ENCODE measurements around the gene TNIK. TPM values are rescaled to one million over a fixed set of nuclear protein-coding genes. Genes with fewer than 3 reads are reported as not detected.

The TNIK gene
- total and polyA plus RNA-seq, 2 of the 4 experiments (the other 2 are of a cell fraction) = 3.4 to 6.3 TPM

DNA sequence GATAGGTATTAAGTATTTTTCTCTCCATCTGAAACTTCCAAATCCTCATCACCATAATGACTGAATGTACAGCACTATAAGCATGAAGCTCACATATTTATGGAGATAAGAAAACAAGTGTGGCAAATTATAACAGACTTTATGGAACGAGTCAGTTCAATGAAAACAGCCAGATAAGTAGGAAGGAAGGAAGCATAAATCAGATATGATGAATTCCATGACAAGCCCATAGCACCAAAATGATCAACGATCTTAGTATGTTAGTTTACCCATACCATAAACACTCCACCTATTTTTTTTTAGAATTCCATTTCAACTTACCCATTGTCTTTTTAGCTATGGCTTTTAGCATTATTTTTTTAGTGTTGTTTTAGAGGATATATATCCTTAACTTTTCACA is 169.5 kb downstream of the TNIK start:
- no TSS peak for BruUV-seq (replicated peaks)
- in situ Hi-C loops (cut with MboI; ENCODE audit: low sequenced_read_pairs) = no loop called here
- no peak overlapping the region for H3K18ac ChIP-seq (ENCODE audit: low read depth, low read length)
- H3K4me3 ChIP-seq (ENCODE audit: insufficient read depth, low read depth, low read length) = no peak overlapping the region
- H4K20me1 ChIP-seq (ENCODE audit: insufficient read depth, low read length) = no peaks in the 10 kb centered on the region
- no peak overlapping the region for H3K23ac ChIP-seq (ENCODE audit: low read depth, low read length)
- intact Hi-C loops (cut with micrococcal nuclease) = no loop called here
- no peak overlapping the region for H3K56ac ChIP-seq (ENCODE audit: extremely low read depth, insufficient read depth, low read length)
- H3K27ac ChIP-seq (ENCODE audit: insufficient read depth, low read length) = no peak overlapping the region
- TF ChIP-seq CHD1 (IDR thresholded peaks at IDR 0.05; ENCODE audit: low read depth, low read length) = no peak
- no peak for TF ChIP-seq RFX5 (IDR thresholded peaks at IDR 0.05; ENCODE audit: low read depth, low read length)
- TF ChIP-seq MXI1 (IDR thresholded peaks at IDR 0.05; ENCODE audit: borderline replicate concordance, low read depth, low read length) = no peak
- TF ChIP-seq SMC3 (IDR thresholded peaks at IDR 0.05; ENCODE audit: low read depth, low read length) = no peak
- no peak for TF ChIP-seq RCOR1 (IDR thresholded peaks at IDR 0.05; ENCODE audit: insufficient replicate concordance, low read length)
- no peak overlapping the region for H2BK5ac ChIP-seq (ENCODE audit: low read depth, low read length, poor library complexity, severe bottlenecking)
- no peak overlapping the region for H2BK20ac ChIP-seq (ENCODE audit: low read depth, low read length)
- no peak overlapping the region for H3K14ac ChIP-seq (replicated peaks; ENCODE audit: low read depth, low read length)
- H2BK15ac ChIP-seq (ENCODE audit: low read depth, low read length) = no peak overlapping the region
- ChIA-PET POLR2A (ENCODE audit: unreplicated experiment) (no interaction called here), CTCF (no interaction called here)
- H4K91ac ChIP-seq (ENCODE audit: insufficient read depth, low read depth, low read length) = no peak overlapping the region
- no peak overlapping the region for H4K8ac ChIP-seq (ENCODE audit: low read depth in 2 of 2, low read length in 2 of 2)
- no peak overlapping the region for H3K9ac ChIP-seq (ENCODE audit: low read depth, low read length)
- H3K36me3 ChIP-seq (ENCODE audit: control insufficient read depth, insufficient read depth, low read length) = no peaks in the 10 kb centered on the region
- no peak overlapping the region for H2AFZ ChIP-seq (replicated peaks; ENCODE audit: low read length, poor library complexity)
- H3K4me2 ChIP-seq (ENCODE audit: low read depth, low read length) = no peak overlapping the region
- no peak overlapping the region for H2BK120ac ChIP-seq (ENCODE audit: low read depth, low read length)
- H2AK5ac ChIP-seq (ENCODE audit: low read depth, low read length) = no peak overlapping the region
- WGBS, 2 experiments (ENCODE audit: extremely low coverage in 2 of 2, insufficient read length in 1 of 2) = no CpG with 5 or more reads among the region's 2 CpGs
- H3K4ac ChIP-seq (ENCODE audit: low read depth, low read length) = no peak overlapping the region
- H3K79me1 ChIP-seq (ENCODE audit: low read depth in 1 of 2, low read length in 2 of 2) = no peaks in the 10 kb centered on the region
- no peaks in the 10 kb centered on the region for H3K9me1 ChIP-seq (ENCODE audit: insufficient read depth, low read length)
- ATAC-seq (ENCODE audit: low read depth) = no peak
- no peak overlapping the region for H4K5ac ChIP-seq (ENCODE audit: low read depth, low read length)
- no peaks in the 10 kb centered on the region for H3K27me3 ChIP-seq (ENCODE audit: control insufficient read depth, insufficient read depth, low read length)
- no peak for DNase-seq
- dilution Hi-C loops (cut with HindIII; ENCODE audit: low sequenced_read_pairs, unreplicated experiment) = no loop called here
- H3K4me1 ChIP-seq (ENCODE audit: control insufficient read depth, insufficient read depth, low read length) = no peaks in the 10 kb centered on the region; the same call in 1 of the 2 replicates
- no peaks in the 10 kb centered on the region for H3K9me3 ChIP-seq (ENCODE audit: control insufficient read depth, insufficient read depth, low read length)
- H2AK9ac ChIP-seq (replicated peaks; ENCODE audit: low read depth, low read length, poor library complexity) = no peak overlapping the region

Measured in IMR-90 (cell line).